Adrenal gland (tissue), 12 donors: ENCODE results near the gene SLC25A26. TPM values are rescaled to one million over a fixed set of nuclear protein-coding genes. Genes with fewer than 3 reads are reported as not detected.

Source experiments
- DNase-seq, 7 donors: peaks; one replicate each; pipeline ENCODE4 v3.0.0-alpha.2; 2019 to 2020
- H3K27ac ChIP-seq, 5 donors: fragments of 200-600 bp; sonication (generic) in 4 of 5; 1 replicate in 3 of 5; 2 replicates in 2 of 5; pipeline versions ENCODE4 v1.5.1 to v1.8.0; 2016 to 2020; ENCODE audit warnings: mild to moderate bottlenecking in 1 of 5
- H3K27me3 ChIP-seq: fragments of 200-600 bp; 2 replicates; pipeline ENCODE4 v1.8.0; 2021
- H3K36me3 ChIP-seq, 2 donors: fragments of 200-600 bp; replicated peaks in 1 of 2; 1 replicate in 1 of 2; 2 replicates in 1 of 2; pipeline versions ENCODE4 v1.5.1 to v1.8.0; 2018 to 2022
- H3K4me1 ChIP-seq, 2 donors: fragments of 200-600 bp; replicated peaks in 1 of 2; 1 replicate in 1 of 2; 2 replicates in 1 of 2; pipeline versions ENCODE4 v1.5.1 to v1.8.0; 2018 to 2021
- H3K4me3 ChIP-seq, 4 donors: fragments of 200-600 bp; sonication (generic) in 3 of 4; one replicate each; pipeline ENCODE4 v1.5.1; 2016 to 2018
- H3K9me3 ChIP-seq, 3 donors: fragments of 200-600 bp; sonication (generic) in 1 of 3; replicated peaks in 1 of 3; 1 replicate in 2 of 3; 2 replicates in 1 of 3; pipeline versions ENCODE4 v1.5.1 to v1.8.0; 2016 to 2021
- POLR2A ChIP-seq, 2 donors: fragments of 450-650 bp; IDR thresholded peaks; one replicate each; pipeline ENCODE4 v1.6.1; 2017; ENCODE audit warnings: antibody characterized with exemption in 2 of 2, mild to moderate bottlenecking in 2 of 2, moderate library complexity in 1 of 2
- WGBS, 4 donors: extraction: QIAGEN DNeasy Blood & Tissue Kit in 2 of 4; methylation state at CpG; one replicate each; pipeline versions ENCODE4 v1.1.5 to v1.1.7; 2013 to 2017; 5-methylcytosine and 5-hydroxymethylcytosine counted together
- intact Hi-C, 2 donors: fragments of 100-400 bp; cut with DNase I; formaldehyde crosslinking; loops; one replicate each; pipeline versions ENCODE4 v1.14.1 to v1.15.0; 2022 to 2023
- polyA plus RNA-seq, 3 donors: library from polyadenylated mRNA; stranded (reverse); fragments of 200-250 nt in 2 of 3; fragments of 350-450 nt in 1 of 3; fragmentation: Illumina TruSeq in 1 of 3; extraction: RNeasy Lipid Tissue Mini Kit (QIAGEN cat#74804) in 1 of 3; gene quantifications; one replicate each; pipeline ENCODE4 v1.2.3, GENCODE V29; 2013 to 2014
- total RNA-seq, 9 donors: library from RNA; depleted of rRNA in 4 of 9; stranded (reverse); fragments of >200 nt in 4 of 9; fragments of 120-200 nt in 1 of 9; fragmentation: NEBNext Ultra II Directional in 1 of 9; extraction: Animal tissue kit (Norgen Biotek cat#: 25700) in 1 of 9; gene quantifications; one replicate each; pipeline versions ENCODE4 v1.1.0 to v1.2.4, GENCODE V29; 2013 to 2023
- TF ChIP-seq, protein P1 (sequence below), 6 experiments: fragments of 450-650 bp in 4 of 6; fragments of 200-600 bp in 2 of 6; sonication (generic) in 1 of 6; IDR thresholded peaks; 1 replicate in 5 of 6; 2 replicates in 1 of 6; pipeline versions ENCODE4 v1.5.1 to v1.8.0; 2016 to 2021; ENCODE audit warnings: antibody characterized with exemption in 6 of 6, mild to moderate bottlenecking in 2 of 6, moderate library complexity in 1 of 6
- donor health status: healthy with polysubstance abuse.
- donor health status: Bipolar disorder and iron deficiency.
- donor health status: DM: yes; HTN: yes; CAD: no.
- donor health status: DM: no; HTN: no; CAD: no.
- donor health status: DM: no; HTN: no; CAD: no.
- donor health status: DM: yes; HTN: yes; CAD: no.

Gene SLC25A26
- total and polyA plus RNA-seq, 12 donors: 9.5 to 38.2 (median 22.2) TPM

DNA sequence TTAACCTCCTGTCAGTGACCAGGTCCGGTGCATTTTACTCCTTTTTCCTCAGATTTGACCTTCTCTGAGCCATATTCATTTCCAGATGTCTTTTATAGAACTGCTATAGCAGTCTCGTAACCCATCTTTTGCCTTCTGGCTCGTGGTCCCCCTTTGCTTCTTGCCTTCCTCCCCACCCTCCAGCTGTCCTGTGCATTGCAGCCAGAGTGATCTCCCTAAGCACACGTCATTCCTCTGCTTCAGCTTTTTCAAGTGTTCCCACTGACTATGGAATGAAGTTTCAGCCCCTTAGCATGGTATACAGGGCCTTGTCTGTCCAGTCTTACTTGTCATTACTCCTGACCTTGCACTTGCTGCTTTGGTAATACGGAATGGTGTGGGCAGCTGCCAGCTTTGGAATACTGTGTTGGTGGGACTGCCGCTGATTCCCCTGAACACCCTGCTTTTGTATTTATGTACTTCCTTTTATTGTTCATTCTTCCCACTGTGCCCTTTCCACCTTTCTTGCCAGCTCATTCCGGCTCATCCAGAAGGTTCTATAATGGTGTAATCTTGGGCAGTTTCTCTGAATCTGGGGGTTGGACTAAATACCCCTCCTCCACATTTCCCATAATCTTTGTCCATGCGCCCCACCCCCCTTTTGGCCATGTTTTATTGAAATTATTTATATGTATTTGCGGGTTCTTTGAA, 38.9 kb downstream of the SLC25A26 start:
- no peak overlapping the region for H3K27ac ChIP-seq
- DNase-seq: no peak
- H3K4me1 ChIP-seq: no peaks in the 10 kb centered on the region
- no peaks in the 10 kb centered on the region for H3K9me3 ChIP-seq
- no peak overlapping the region for H3K4me3 ChIP-seq
- no peaks in the 10 kb centered on the region for H3K27me3 ChIP-seq
- no peaks in the 10 kb centered on the region for H3K36me3 ChIP-seq
- intact Hi-C loops: no loop called here
- WGBS, 4 donors: 84 to 94% (median 91%) methylated on average over 9 of the region's 9 CpGs
- TF ChIP-seq POLR2A (IDR thresholded peaks at IDR 0.05): no peak

DNA sequence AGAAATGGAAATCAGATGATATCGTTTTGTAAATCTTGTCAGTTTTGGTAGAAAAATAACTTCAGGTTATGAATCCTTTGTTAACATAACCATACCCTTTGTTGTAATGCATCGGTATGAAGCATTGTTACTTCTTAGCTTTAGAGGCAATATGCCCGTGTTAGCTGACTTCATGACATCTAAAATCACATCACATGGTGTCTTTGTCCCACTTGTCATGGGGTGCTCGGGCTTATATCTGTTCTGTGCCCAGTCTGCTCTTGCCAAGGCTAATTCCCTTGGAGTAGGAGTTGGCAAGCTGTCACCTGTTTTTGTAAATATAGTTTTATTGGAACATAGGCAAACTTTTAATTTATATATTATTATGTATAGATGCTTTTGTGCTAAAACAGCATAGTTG, 39.6 kb downstream of the SLC25A26 start:
- no peaks in the 10 kb centered on the region for H3K36me3 ChIP-seq
- no peak for TF ChIP-seq POLR2A (IDR thresholded peaks at IDR 0.05)
- TF ChIP-seq, protein P1, sequence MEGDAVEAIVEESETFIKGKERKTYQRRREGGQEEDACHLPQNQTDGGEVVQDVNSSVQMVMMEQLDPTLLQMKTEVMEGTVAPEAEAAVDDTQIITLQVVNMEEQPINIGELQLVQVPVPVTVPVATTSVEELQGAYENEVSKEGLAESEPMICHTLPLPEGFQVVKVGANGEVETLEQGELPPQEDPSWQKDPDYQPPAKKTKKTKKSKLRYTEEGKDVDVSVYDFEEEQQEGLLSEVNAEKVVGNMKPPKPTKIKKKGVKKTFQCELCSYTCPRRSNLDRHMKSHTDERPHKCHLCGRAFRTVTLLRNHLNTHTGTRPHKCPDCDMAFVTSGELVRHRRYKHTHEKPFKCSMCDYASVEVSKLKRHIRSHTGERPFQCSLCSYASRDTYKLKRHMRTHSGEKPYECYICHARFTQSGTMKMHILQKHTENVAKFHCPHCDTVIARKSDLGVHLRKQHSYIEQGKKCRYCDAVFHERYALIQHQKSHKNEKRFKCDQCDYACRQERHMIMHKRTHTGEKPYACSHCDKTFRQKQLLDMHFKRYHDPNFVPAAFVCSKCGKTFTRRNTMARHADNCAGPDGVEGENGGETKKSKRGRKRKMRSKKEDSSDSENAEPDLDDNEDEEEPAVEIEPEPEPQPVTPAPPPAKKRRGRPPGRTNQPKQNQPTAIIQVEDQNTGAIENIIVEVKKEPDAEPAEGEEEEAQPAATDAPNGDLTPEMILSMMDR (IDR thresholded peaks at IDR 0.05): no peak

DNA sequence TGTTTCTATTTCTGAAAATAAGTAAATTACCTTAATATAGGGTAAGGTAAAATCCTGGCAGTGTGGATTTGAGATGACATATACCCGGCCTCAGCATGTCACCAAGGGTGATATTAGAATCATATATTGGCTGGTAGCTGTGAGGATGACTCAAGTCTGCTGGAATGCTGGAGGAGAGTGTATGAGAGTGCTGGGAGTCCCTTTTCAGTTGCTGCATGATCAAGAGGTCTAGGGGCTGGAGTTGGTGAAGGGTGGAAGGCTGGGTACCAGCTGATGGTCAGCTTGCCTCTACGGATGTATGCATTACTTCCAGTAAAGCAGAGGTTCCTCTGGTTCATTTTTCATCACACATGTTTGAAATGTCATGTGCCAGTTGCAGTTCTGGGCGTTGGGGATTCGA, 40.6 kb downstream of the SLC25A26 start:
- H3K4me1 ChIP-seq: no peaks in the 10 kb centered on the region
- DNase-seq: no peak
- TF ChIP-seq, protein P1 (IDR thresholded peaks at IDR 0.05): no peak
- TF ChIP-seq POLR2A (IDR thresholded peaks at IDR 0.05): no peak
- no peak overlapping the region for H3K4me3 ChIP-seq
- no peak overlapping the region for H3K27ac ChIP-seq
- WGBS, 4 donors: 83 to 95% (median 92%) methylated on average over 4 of the region's 4 CpGs
- H3K27me3 ChIP-seq: no peaks in the 10 kb centered on the region
- no peaks in the 10 kb centered on the region for H3K9me3 ChIP-seq
- no peaks in the 10 kb centered on the region for H3K36me3 ChIP-seq
- intact Hi-C loops: no loop called here

More for the DNA sequence above, 39.6 kb downstream of the SLC25A26 start:
- no peak overlapping the region for H3K27ac ChIP-seq
- no peaks in the 10 kb centered on the region for H3K4me1 ChIP-seq
- intact Hi-C loops: no loop called here
- no peaks in the 10 kb centered on the region for H3K27me3 ChIP-seq
- no peak overlapping the region for H3K4me3 ChIP-seq
- 83 to 88% (median 86%) methylated on average over 4 of the region's 4 CpGs for WGBS, 4 donors
- DNase-seq: no peak
- no peaks in the 10 kb centered on the region for H3K9me3 ChIP-seq

DNA sequence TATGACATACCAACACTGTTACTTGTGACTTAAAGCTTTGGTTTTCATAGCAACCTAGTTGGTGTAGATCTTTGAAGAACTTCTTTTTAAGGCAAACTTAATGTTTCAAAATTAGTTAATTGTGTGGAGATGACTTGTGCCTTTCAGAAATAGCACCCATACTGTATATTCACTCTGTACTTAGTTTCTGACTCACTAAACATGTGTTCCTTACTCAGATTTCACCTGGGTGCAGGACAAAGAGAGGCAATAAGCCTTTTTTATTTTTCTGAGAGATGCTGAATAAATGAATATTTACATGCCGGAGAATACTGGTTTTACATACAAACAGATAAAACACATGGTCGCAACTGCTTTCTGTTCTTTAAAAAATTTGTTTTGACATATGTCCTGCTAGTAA, 44.8 kb downstream of the SLC25A26 start:
- no peak for TF ChIP-seq POLR2A (IDR thresholded peaks at IDR 0.05)
- TF ChIP-seq, protein P1 (IDR thresholded peaks at IDR 0.05): no peak
- intact Hi-C loops: no loop called here
- H3K4me3 ChIP-seq: no peak overlapping the region
- H3K27ac ChIP-seq: no peak overlapping the region
- H3K36me3 ChIP-seq: no peaks in the 10 kb centered on the region
- WGBS, 4 donors: 93 to 100% (median 95%) methylated on average over 2 of the region's 2 CpGs
- H3K27me3 ChIP-seq: no peaks in the 10 kb centered on the region
- H3K4me1 ChIP-seq: peaks cover 5 to 8% of the 10 kb centered on the region in 2 donors
- DNase-seq: no peak
- no peaks in the 10 kb centered on the region for H3K9me3 ChIP-seq

DNA sequence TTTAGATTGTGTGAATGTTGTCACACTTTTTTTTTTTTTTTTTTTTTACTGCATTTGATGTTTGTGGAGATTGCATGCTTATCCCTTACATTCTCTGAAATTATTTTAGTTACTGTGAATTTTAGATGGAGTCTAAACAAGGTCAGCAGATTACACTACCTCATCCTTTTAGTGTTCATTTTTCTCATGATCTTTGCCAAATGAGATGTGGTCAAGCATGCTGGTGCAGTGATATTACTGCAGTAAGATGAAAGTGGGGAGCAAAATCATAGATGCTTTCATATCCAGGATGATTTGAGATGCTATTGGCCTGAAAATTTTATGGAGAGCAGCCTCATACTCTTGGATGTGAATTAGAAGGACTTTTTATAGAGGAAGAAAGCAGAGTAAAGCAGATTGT, 45.8 kb downstream of the SLC25A26 start:
- Histone ChIP-seq H3K4me3 (no peak overlapping the region), H3K27ac (no peak overlapping the region), H3K9me3 (no peaks in the 10 kb centered on the region), H3K4me1 (peaks cover 5 to 8% of the 10 kb centered on the region in 2 donors), H3K27me3 (no peaks in the 10 kb centered on the region), H3K36me3 (no peaks in the 10 kb centered on the region)
- intact Hi-C loops: no loop called here
- no peak for DNase-seq
- TF ChIP-seq POLR2A (IDR thresholded peaks at IDR 0.05): no peak
- TF ChIP-seq, protein P1 (IDR thresholded peaks at IDR 0.05): no peak
